Neural progenitor cell (in vitro differentiated cells): ENCODE data around the gene INSM2.

ENCODE experiments used
- CTCF ChIP-seq: fragments of 200-600 bp; sonication (generic); IDR thresholded peaks from 2 replicates; pipeline ENCODE4 v1.5.1; 2017; ENCODE audit warnings: antibody characterized with exemption, mild to moderate bottlenecking
- EZH2 ChIP-seq: fragments of 200-600 bp; sonication (generic); IDR thresholded peaks from 2 replicates; pipeline ENCODE4 v1.6.1; 2017; ENCODE audit warnings: antibody characterized with exemption, mild to moderate bottlenecking, moderate library complexity
- EZH2phosphoT487 ChIP-seq: fragments of 200-600 bp; sonication (generic); IDR thresholded peaks from 2 replicates; pipeline ENCODE4 v1.6.1; 2017; ENCODE audit warnings: antibody characterized with exemption

GRCh38 chr14:35504260-35504659 is 29.7 kb upstream of the INSM2 start:
- no peak for TF ChIP-seq CTCF
- no peak for TF ChIP-seq EZH2
- no peak for TF ChIP-seq EZH2phosphoT487
